GM23338 (cell line): ENCODE results near the gene HSDL1.

ENCODE experiments used
- CREB1 ChIP-seq: fragments of 250-450 bp; sonication (Bioruptor Pico); IDR thresholded peaks from 2 replicates; pipeline ENCODE4 v1.5.0; 2020; ENCODE audit warnings: low read depth, mild to moderate bottlenecking, moderate library complexity
- EZH2 ChIP-seq: fragments of 200-600 bp; sonication (generic); IDR thresholded peaks from one replicate; pipeline ENCODE4 v1.8.0; 2017; ENCODE audit warnings: antibody characterized with exemption, mild to moderate bottlenecking, low read depth; ENCODE audit not compliant: unreplicated experiment
- EZH2phosphoT487 ChIP-seq: fragments of 200-600 bp; sonication (generic); IDR thresholded peaks from one replicate; pipeline ENCODE4 v1.8.1; 2018; ENCODE audit warnings: antibody characterized with exemption; ENCODE audit not compliant: unreplicated experiment
- JUNB ChIP-seq: IDR thresholded peaks from one replicate; pipeline ENCODE4 v1.6.1; 2016; ENCODE audit warnings: antibody characterized with exemption; ENCODE audit not compliant: unreplicated experiment
- NANOG ChIP-seq: IDR thresholded peaks from 2 replicates; pipeline ENCODE4 v1.6.1; 2016; ENCODE audit warnings: antibody characterized with exemption, borderline replicate concordance
- POLR2AphosphoS5 ChIP-seq: IDR thresholded peaks from 2 replicates; pipeline ENCODE4 v1.6.1; 2016; ENCODE audit warnings: antibody characterized with exemption, low read depth
- ZNF114 ChIP-seq: fragments of 250-450 bp; sonication (Bioruptor Pico); IDR thresholded peaks from 2 replicates; pipeline ENCODE4 v1.5.0; 2020; ENCODE audit warnings: mild to moderate bottlenecking, moderate library complexity
- ZNF331 ChIP-seq: fragments of 250-450 bp; sonication (Bioruptor Pico); IDR thresholded peaks from 2 replicates; pipeline ENCODE4 v1.5.0; 2020; ENCODE audit warnings: low read depth, mild to moderate bottlenecking, moderate library complexity
- TF ChIP-seq, protein P1 (sequence below), 2 experiments: fragments of 200-600 bp in 1 of 2; sonication (generic) in 1 of 2; conservative IDR thresholded peaks; 2 replicates each; pipeline versions ENCODE4 v1.5.1 to v1.6.1; 2016 to 2017; ENCODE audit warnings: antibody characterized with exemption in 2 of 2, low read depth in 2 of 2, mild to moderate bottlenecking in 2 of 2, moderate library complexity in 1 of 2
- TF ChIP-seq, protein P2 (sequence below): fragments of 250-450 bp; sonication (Bioruptor Pico); IDR thresholded peaks from 2 replicates; pipeline ENCODE4 v1.5.0; 2020; ENCODE audit warnings: mild to moderate bottlenecking, moderate library complexity
- TF ChIP-seq, protein P3 (sequence below): IDR thresholded peaks from one replicate; pipeline ENCODE4 v1.6.1; 2018; ENCODE audit warnings: antibody characterized with exemption; ENCODE audit not compliant: unreplicated experiment
- TF ChIP-seq, protein P4 (sequence below): IDR thresholded peaks from 2 replicates; pipeline ENCODE4 v1.6.1; 2016; ENCODE audit warnings: antibody characterized with exemption

DNA sequence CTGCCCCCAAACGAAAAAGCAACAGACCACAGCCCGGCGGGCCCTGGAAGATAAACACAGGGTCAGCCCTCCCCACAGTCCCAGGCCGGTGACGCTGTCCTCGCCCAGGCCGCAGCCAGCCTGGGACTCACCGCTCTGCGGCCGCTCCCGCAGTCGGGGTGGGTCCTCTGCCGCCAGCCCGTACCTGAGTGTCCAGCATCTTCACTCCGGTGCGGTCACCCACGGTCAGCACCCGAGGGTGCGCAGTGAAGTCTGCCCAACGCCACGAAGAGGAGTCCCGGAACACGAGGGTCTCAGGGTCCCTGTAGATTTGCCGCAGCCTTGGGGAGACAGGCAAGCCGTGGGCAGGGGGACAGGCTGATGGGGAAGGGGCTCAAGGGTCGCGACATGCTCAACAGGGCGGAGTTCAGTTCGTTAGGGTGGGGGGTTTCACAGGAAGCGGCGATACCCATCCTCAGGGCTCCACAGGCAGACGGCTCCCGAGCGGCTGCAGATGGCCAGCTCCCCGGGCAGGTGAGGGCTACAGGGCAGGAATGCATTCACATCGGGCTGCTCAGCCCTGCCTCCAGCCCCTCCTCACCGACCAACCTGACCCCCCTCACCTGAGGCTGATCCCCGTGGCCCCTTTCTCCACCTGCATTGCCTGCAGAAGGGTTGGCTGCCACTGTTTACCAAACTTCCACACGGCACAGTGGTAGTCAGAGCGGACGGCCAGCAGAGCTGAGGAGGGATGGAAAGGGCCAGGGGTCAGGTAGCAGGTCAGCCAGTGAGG, 36.4 kb upstream of the HSDL1 start:
- TF ChIP-seq POLR2AphosphoS5: no peak
- TF ChIP-seq, protein P1, sequence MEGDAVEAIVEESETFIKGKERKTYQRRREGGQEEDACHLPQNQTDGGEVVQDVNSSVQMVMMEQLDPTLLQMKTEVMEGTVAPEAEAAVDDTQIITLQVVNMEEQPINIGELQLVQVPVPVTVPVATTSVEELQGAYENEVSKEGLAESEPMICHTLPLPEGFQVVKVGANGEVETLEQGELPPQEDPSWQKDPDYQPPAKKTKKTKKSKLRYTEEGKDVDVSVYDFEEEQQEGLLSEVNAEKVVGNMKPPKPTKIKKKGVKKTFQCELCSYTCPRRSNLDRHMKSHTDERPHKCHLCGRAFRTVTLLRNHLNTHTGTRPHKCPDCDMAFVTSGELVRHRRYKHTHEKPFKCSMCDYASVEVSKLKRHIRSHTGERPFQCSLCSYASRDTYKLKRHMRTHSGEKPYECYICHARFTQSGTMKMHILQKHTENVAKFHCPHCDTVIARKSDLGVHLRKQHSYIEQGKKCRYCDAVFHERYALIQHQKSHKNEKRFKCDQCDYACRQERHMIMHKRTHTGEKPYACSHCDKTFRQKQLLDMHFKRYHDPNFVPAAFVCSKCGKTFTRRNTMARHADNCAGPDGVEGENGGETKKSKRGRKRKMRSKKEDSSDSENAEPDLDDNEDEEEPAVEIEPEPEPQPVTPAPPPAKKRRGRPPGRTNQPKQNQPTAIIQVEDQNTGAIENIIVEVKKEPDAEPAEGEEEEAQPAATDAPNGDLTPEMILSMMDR (conservative IDR thresholded peaks at IDR 0.05; ENCODE audit: low read depth in 2 of 2): no peak
- TF ChIP-seq EZH2: no peak
- TF ChIP-seq, protein P2, sequence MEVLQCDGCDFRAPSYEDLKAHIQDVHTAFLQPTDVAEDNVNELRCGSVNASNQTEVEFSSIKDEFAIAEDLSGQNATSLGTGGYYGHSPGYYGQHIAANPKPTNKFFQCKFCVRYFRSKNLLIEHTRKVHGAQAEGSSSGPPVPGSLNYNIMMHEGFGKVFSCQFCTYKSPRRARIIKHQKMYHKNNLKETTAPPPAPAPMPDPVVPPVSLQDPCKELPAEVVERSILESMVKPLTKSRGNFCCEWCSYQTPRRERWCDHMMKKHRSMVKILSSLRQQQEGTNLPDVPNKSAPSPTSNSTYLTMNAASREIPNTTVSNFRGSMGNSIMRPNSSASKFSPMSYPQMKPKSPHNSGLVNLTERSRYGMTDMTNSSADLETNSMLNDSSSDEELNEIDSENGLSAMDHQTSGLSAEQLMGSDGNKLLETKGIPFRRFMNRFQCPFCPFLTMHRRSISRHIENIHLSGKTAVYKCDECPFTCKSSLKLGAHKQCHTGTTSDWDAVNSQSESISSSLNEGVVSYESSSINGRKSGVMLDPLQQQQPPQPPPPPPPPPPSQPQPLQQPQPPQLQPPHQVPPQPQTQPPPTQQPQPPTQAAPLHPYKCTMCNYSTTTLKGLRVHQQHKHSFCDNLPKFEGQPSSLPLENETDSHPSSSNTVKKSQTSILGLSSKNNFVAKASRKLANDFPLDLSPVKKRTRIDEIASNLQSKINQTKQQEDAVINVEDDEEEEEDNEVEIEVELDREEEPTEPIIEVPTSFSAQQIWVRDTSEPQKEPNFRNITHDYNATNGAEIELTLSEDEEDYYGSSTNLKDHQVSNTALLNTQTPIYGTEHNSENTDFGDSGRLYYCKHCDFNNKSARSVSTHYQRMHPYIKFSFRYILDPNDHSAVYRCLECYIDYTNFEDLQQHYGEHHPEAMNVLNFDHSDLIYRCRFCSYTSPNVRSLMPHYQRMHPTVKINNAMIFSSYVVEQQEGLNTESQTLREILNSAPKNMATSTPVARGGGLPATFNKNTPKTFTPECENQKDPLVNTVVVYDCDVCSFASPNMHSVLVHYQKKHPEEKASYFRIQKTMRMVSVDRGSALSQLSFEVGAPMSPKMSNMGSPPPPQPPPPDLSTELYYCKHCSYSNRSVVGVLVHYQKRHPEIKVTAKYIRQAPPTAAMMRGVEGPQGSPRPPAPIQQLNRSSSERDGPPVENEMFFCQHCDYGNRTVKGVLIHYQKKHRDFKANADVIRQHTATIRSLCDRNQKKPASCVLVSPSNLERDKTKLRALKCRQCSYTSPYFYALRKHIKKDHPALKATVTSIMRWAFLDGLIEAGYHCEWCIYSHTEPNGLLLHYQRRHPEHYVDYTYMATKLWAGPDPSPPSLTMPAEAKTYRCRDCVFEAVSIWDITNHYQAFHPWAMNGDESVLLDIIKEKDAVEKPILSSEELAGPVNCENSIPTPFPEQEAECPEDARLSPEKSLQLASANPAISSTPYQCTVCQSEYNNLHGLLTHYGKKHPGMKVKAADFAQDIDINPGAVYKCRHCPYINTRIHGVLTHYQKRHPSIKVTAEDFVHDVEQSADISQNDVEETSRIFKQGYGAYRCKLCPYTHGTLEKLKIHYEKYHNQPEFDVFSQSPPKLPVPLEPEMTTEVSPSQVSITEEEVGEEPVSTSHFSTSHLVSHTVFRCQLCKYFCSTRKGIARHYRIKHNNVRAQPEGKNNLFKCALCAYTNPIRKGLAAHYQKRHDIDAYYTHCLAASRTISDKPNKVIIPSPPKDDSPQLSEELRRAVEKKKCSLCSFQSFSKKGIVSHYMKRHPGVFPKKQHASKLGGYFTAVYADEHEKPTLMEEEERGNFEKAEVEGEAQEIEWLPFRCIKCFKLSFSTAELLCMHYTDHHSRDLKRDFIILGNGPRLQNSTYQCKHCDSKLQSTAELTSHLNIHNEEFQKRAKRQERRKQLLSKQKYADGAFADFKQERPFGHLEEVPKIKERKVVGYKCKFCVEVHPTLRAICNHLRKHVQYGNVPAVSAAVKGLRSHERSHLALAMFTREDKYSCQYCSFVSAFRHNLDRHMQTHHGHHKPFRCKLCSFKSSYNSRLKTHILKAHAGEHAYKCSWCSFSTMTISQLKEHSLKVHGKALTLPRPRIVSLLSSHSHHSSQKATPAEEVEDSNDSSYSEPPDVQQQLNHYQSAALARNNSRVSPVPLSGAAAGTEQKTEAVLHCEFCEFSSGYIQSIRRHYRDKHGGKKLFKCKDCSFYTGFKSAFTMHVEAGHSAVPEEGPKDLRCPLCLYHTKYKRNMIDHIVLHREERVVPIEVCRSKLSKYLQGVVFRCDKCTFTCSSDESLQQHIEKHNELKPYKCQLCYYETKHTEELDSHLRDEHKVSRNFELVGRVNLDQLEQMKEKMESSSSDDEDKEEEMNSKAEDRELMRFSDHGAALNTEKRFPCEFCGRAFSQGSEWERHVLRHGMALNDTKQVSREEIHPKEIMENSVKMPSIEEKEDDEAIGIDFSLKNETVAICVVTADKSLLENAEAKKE: no peak
- TF ChIP-seq EZH2phosphoT487: no peak
- TF ChIP-seq, protein P3, sequence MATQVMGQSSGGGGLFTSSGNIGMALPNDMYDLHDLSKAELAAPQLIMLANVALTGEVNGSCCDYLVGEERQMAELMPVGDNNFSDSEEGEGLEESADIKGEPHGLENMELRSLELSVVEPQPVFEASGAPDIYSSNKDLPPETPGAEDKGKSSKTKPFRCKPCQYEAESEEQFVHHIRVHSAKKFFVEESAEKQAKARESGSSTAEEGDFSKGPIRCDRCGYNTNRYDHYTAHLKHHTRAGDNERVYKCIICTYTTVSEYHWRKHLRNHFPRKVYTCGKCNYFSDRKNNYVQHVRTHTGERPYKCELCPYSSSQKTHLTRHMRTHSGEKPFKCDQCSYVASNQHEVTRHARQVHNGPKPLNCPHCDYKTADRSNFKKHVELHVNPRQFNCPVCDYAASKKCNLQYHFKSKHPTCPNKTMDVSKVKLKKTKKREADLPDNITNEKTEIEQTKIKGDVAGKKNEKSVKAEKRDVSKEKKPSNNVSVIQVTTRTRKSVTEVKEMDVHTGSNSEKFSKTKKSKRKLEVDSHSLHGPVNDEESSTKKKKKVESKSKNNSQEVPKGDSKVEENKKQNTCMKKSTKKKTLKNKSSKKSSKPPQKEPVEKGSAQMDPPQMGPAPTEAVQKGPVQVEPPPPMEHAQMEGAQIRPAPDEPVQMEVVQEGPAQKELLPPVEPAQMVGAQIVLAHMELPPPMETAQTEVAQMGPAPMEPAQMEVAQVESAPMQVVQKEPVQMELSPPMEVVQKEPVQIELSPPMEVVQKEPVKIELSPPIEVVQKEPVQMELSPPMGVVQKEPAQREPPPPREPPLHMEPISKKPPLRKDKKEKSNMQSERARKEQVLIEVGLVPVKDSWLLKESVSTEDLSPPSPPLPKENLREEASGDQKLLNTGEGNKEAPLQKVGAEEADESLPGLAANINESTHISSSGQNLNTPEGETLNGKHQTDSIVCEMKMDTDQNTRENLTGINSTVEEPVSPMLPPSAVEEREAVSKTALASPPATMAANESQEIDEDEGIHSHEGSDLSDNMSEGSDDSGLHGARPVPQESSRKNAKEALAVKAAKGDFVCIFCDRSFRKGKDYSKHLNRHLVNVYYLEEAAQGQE: no peak
- no peak for TF ChIP-seq JUNB
- TF ChIP-seq ZNF331: no peak
- no peak for TF ChIP-seq CREB1
- no peak for TF ChIP-seq NANOG
- TF ChIP-seq, protein P4, sequence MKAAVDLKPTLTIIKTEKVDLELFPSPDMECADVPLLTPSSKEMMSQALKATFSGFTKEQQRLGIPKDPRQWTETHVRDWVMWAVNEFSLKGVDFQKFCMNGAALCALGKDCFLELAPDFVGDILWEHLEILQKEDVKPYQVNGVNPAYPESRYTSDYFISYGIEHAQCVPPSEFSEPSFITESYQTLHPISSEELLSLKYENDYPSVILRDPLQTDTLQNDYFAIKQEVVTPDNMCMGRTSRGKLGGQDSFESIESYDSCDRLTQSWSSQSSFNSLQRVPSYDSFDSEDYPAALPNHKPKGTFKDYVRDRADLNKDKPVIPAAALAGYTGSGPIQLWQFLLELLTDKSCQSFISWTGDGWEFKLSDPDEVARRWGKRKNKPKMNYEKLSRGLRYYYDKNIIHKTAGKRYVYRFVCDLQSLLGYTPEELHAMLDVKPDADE: no peak
- no peak for TF ChIP-seq ZNF114 (CRISPR knock-in tag)
